ENCODE data around the gene HES7. TPM values are rescaled to one million over a fixed set of nuclear protein-coding genes. Genes with fewer than 3 reads are reported as not detected.

Gene HES7
- total RNA-seq, 1 experiment from 2014 or later, result 0.33 TPM

GRCh38 chr17:8147805-8148404 is 24.0 kb upstream of the HES7 start:
- no peak for DNase-seq
- H3K23me2 ChIP-seq (ENCODE audit: insufficient read length, low read depth, low read length, poor library complexity, severe bottlenecking), result peaks cover 13% of the 10 kb centered on the region
- H3K9me3 Mint-ChIP-seq, result no peaks in the 10 kb centered on the region
- H3K79me1 ChIP-seq (ENCODE audit: insufficient read depth, low read depth, low read length, poor library complexity, severe bottlenecking), result peaks cover 2% of the 10 kb centered on the region
- no peaks in the 10 kb centered on the region; the same call in 1 of the 2 replicates for H3K27me3 Mint-ChIP-seq (ENCODE audit: low read depth)
- no peak overlapping the region for H3K14ac ChIP-seq (ENCODE audit: insufficient read depth, low read length)
- no peak overlapping the region for H3K27ac ChIP-seq (ENCODE audit: insufficient read length, low read depth, low read length)
- peaks cover 35 to 60% (median 49%) of the 10 kb centered on the region in 3 experiments for H3K36me3 Mint-ChIP-seq (ENCODE audit: insufficient read depth in 1 of 3, low read depth in 3 of 3)
- no peaks in the 10 kb centered on the region for H4K20me1 ChIP-seq (ENCODE audit: control insufficient read depth, insufficient read depth, insufficient read length)
- H3T11ph ChIP-seq (ENCODE audit: low read length), result no peak overlapping the region
- H3K4me3 Mint-ChIP-seq, result no peak overlapping the region
- no peak for TF ChIP-seq CTCF (conservative IDR thresholded peaks at IDR 0.05)
- no peak overlapping the region for H4K5ac ChIP-seq (ENCODE audit: insufficient read length, low read depth, low read length)
- H2AFZ ChIP-seq (ENCODE audit: low read length), result no peak overlapping the region
- no peaks in the 10 kb centered on the region for H3K27me3 ChIP-seq (ENCODE audit: insufficient read depth, low read length)
- H3K4ac ChIP-seq (ENCODE audit: low read depth, low read length), result no peak overlapping the region
- WGBS (ENCODE audit: extremely low coverage, insufficient read length, low lambda C conversion rate), result no CpG with 5 or more reads among the region's 13 CpGs
- no peak overlapping the region for H4K8ac ChIP-seq (replicated peaks; ENCODE audit: insufficient read length, low read depth, low read length)
- peak overlapping the region in 1 of 3 experiments; percentile 44; a peak in 1 of 7 replicates for H3K27ac Mint-ChIP-seq
- no peak overlapping the region for H3K9ac ChIP-seq (ENCODE audit: extremely low read depth, insufficient read length, low read length)
- no peak overlapping the region for H2BK20ac ChIP-seq (ENCODE audit: low read depth, low read length, poor library complexity, severe bottlenecking)
- no peak overlapping the region for H2BK12ac ChIP-seq (ENCODE audit: insufficient read length, low read depth, low read length)
- H4K91ac ChIP-seq (ENCODE audit: insufficient read length, low read depth, low read length), result no peak overlapping the region
- H3K4me1 ChIP-seq (ENCODE audit: insufficient read depth, low read length), result peaks cover 5% of the 10 kb centered on the region
- H3K56ac ChIP-seq (ENCODE audit: insufficient read length, low read depth, low read length), result no peak overlapping the region
- H3K9me3 ChIP-seq (ENCODE audit: control insufficient read depth, low read depth, low read length), result no peaks in the 10 kb centered on the region
- no peaks in the 10 kb centered on the region for H3K79me2 ChIP-seq (ENCODE audit: insufficient read depth, low read length)
- no peak overlapping the region for H2BK5ac ChIP-seq (ENCODE audit: insufficient read length, low read length)
- no peak overlapping the region for H2AK5ac ChIP-seq (ENCODE audit: insufficient read length, low read length)
- peaks cover 10 to 13% of the 10 kb centered on the region in 2 experiments for H3K4me1 Mint-ChIP-seq
- H2BK15ac ChIP-seq (ENCODE audit: low read depth, low read length), result no peak overlapping the region
- no peak overlapping the region for H3K23ac ChIP-seq (ENCODE audit: insufficient read length, low read depth, low read length)
- no peak overlapping the region for H3K18ac ChIP-seq (ENCODE audit: insufficient read length, low read depth, low read length)
- no peak overlapping the region for H2BK120ac ChIP-seq (ENCODE audit: low read depth, low read length, poor library complexity, severe bottlenecking)
- no peak overlapping the region for H3K4me2 ChIP-seq (ENCODE audit: insufficient read depth, insufficient read length, low read length)

All from H9 (cell line).